Measurements from ENCODE around the gene RTN4RL2.
A peak's percentile ranks its signal among the peaks of the same experiment; 100 is the strongest.

Gene RTN4RL2

DNA sequence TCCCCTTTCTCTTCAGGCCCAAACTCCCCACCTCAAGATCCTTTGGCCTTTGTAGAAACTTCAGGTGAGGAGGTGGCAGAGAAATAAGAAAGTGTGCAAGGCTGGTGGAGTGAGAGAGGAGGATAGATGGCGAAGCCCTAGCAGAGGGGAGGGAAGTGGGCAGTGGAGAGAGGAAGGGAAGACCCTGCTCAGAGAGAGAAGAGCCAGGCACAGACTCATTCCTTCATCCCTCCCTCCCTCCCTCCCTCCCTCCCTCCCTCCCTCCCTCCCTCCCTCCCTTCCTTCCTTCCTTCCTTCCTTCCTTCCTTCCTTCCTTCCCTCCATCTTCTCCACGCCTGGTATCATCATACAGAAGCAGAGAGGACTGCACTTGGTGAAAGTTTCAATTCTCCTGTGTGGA, 21.0 kb downstream of the RTN4RL2 start:
- no peak for DNase-seq (ENCODE audit: low read depth, low spot score)

DNA sequence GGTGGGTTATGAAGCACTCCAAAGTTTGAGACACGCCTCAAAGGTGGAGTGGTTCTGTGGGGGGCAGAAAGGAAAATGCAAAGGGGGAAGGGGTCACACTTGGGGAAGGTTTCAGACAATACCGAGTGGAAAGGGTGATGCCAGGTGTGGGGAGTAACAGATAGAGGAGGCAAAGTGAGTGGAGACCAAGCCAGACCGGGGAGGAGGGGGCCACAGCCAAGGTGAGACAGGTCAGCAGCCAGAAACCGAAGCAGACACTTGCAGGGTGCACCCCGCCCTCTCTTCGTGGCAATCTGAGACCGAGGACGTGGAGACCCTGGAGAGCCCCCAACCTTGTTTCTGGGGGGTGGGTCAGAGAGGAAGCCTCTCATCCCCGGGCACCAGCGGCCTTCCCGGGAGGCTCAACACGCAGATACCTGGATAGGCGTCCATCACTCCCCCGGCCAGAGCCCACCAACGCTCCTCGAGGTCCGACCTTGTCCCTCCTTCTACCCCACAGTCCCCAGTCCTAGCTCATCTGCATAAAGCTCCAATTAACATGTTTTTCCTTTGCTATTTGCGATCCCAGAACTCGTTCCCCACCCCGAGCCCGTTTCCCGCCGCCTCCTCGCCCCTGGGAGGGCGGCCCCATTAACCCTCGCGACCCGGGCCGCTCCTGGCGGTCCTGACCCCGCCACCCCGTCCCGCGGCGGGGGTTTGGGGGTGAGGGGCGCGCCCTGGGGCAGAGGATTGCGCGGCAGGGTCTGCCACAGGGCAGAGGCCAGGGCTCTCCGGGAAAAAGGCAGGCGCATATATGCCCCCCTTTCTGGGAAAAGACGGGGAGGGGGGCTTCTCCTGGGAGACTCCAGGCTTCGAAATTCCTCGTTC, 21.8 kb downstream of the RTN4RL2 start:
- DNase-seq (ENCODE audit: low read depth, low spot score), result no peak

DNA sequence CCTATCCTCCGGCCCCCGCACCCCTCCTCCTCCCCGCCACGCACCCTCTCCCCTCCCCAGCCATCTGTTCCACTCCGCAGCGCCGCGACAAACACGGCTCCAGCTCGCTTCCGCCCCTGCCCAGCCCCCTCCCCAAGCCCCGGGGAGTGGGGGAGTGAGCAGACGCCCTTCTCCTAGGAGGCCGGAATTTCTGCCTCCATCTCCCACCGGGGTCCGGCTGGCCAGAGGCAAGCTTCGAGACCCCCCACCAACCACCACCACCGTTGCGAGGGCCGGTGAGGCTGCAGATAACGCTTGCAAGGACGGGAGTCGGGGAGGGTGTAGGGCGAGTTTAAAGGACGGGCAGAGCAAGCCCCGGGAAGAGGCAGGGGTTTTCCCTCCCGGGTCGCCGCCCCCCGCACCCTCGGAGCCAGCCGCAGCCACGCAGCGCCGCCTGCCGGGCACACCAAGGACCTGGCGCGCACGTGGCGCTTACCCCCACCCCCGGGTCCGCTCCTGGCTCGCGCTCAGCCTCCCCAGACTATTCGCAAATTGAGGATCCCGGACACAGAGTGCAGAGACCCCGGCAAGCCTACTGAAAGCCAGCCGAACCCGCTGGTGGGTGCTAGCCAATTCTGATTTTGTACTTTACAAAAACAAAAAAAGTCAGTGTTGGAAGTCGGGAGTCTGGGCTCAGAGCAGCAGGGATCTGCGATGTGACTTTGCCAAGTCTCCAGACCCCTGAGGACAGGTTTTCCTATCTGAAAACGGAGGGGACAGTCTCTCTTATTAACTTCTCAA, 22.6 kb downstream of the RTN4RL2 start:
- DNase-seq (ENCODE audit: low read depth, low spot score), result no peak

GRCh38 chr11:57483562-57483918, 23.2 kb downstream of the RTN4RL2 start:
- no peak for DNase-seq (ENCODE audit: low read depth, low spot score)

DNA sequence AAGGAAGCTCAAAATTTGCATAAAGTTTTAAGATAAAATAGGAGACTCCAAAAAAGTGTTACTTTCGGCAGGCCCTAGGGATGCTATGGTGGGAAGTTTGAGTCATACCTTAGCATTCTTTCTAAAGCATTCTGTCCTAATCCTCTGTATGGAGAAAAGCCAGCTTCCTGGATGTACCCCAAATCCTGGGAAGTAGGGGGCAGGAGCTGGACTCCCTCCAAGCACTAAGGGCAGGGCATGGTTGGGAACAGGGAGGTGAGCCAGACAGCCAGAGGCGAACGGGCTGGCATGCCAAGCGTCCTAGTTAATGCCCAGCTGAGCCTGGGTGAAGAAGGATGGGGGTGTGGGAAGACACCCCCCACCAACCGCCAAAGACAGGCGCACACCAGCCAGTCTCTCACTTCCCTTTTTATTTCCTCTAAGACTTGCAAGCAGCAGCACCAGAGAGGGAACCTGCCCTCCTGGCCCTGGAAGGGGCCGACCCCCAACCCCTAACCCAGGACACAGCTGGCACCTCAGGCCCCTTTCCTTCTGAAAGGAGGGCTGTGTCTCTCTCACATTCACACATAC, 23.9 kb downstream of the RTN4RL2 start:
- DNase-seq (ENCODE audit: low read depth, low spot score), result no peak

DNA sequence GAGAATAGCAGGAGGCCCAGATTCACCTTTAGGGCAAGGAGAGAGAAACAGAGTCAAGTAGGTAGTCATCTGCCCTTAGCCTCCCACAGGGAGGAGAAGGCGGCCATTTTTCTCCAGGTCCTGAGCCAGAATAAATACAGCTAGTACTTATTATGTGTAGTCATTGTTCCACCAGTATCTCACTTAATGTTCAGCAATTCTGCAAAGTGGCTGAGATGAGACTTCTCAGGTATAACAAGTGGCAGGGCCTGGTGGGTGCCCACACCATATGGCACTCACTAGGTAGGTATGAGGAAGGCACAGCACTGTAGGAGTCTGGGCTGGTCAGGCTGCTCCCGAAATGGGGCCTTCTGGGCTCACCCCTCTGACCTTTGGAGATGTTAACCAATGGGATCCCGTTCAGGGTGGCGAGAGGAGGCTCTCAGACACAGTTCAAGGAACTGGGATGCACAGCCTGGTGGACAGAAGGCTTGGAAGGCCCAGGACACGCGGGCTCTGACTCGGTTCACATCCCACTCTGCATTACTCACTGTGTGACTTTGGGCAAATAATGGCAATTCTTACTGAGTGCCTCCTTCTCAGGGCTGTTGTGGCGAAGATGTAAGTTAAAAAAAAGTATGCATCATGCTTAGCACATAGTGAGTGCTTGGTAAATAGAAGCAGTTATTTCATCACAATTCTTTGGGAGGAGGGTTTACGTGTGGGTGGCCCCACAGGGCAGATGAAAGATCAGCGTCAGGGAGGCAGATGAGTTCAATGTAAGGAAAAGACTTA, 25.1 kb downstream of the RTN4RL2 start:
- no peak for DNase-seq (ENCODE audit: low read depth, low spot score)

DNA sequence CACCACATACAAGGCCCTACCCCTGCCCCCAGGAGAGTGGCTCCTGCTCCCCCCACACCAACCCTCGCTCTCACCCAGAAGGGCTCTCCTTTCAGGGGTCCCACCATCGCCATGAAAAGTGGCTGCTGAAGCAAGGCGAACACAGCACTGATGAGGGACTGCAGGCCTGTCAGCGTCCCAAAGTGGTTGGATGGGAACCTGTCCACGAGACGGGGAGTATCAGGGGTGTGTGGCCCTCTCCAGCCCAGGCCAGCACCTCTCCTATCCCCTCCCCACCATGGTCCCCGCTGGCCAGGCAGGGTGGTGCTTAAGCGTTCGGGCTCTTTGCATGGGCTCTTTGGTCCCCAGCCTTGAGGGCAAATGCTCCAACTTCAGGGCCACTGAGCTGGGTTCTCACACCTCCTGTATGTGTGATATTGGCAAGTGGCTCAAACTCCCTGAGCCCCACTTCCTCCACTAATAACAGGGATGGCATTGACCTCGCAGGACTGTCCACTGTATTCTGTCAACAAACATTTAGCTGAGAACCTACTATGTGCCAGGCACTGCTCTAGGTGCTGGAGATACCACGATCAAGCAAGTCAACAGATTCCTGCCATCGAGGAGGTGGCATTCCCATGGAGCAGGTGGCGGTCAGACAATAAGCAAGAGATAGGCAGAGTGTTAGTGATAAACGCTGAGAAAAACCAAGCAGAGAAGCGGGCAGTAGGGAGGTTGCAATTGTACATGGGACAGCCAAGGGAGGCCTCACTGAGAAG, 26.9 kb downstream of the RTN4RL2 start:
- DNase-seq (ENCODE audit: low read depth, low spot score), result no peak

DNA sequence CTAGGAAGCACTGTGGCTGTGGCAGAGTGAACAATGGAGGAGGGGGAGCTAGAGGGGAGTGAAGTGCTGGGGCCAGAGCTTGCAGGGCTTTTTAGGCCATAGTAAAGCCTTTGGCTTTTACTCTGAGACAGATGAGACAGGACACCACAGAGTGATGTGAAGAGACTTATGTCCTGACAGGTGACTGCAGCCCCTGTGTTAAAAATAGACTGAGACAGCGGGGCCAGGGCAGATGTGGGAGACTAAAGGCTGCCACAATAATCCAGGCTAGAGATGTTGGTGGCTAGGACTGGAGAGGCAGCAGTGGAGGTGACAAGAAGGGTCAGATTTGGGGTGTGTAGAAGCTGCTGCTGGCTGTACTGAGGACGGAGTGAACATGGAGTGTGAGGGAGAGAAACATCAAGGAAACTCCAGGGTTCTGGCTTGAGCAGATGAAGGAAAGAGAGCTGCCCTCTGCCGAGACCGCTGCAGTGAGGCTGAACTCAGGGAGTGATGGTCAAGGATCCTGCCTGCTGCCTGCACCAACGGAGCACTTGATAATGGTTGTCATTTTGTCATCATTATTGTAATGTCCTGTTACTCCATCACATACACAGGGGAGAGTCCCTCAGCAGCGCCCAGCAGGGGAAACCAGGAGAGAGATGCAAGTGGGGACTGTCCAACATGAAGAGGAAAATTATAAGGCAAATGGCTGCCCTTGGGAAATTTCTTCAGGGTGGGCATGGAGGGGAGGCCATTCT, 27.8 kb downstream of the RTN4RL2 start:
- no peak for DNase-seq (ENCODE audit: low read depth, low spot score)

DNA sequence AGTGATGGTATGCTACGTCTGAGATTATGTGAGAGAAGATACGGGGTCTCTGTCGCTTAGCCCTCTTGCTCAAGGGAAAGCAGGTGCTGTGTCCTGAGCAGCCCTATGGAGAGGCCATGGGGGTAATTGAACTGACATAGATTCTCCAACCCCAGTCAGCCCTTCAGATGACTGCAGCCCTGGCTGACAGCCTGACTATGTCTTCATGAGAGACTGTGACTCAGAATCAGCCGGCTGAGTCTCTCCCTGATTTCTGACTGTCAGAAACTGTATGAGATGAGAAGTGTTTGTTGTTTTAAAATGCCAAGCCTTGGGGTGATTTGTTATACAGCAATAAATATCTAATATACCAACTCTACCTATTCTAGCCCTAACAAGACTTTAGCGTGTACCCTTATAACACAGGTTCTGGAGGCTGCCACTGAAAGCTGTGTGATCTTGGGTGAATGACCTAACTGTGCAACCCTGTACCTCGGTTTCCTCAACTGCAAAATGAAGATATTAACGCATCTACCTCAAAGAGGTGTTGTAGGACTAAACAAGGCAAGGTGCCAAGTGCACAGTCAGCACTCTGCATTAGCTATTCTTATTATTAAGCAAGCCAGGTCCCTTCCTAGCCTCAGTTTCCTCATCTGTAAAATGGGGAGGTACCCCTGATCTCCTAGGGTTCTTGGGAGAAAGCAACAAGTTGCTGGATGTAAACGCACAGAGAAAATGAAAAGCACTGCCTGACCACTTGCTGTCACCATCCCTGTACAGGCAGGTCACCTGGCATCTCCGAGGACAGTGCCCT, 30.3 kb downstream of the RTN4RL2 start:
- DNase-seq (ENCODE audit: low read depth, low spot score), result no peak

DNA sequence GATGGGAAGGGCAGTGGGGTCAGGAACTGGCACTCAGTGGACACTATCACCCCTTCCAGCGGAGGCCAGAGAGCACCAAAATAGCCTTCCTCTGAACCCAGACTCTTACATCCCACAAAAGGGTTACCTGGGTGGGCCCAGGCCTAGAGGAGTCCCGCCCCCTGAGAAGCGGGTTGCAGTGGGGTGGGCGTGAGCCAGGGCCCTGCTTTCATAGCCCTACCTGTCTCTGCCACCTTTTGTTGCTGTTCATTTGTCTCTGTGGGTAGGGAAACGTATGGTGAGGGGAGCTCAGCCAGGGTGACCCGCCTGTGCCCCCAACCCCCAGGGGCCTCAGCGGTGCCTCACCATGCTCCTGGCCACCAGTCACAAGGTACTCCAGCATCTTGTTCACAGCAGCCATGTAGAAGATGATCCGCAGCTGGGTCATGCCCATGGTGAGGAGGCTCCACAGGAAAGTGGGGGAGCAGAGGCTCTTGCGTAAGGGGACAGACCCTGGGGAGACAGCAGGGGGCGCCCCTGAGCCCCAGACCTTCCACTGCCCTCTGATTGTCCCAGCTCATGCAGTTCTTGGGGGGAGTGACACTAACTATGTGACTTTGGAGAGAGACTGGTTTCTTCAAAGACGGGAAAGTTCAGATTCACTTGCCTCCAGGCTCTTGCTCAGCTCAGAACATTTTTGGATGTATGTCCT, 31.2 kb downstream of the RTN4RL2 start:
- no peak for DNase-seq (ENCODE audit: low read depth, low spot score)

DNA sequence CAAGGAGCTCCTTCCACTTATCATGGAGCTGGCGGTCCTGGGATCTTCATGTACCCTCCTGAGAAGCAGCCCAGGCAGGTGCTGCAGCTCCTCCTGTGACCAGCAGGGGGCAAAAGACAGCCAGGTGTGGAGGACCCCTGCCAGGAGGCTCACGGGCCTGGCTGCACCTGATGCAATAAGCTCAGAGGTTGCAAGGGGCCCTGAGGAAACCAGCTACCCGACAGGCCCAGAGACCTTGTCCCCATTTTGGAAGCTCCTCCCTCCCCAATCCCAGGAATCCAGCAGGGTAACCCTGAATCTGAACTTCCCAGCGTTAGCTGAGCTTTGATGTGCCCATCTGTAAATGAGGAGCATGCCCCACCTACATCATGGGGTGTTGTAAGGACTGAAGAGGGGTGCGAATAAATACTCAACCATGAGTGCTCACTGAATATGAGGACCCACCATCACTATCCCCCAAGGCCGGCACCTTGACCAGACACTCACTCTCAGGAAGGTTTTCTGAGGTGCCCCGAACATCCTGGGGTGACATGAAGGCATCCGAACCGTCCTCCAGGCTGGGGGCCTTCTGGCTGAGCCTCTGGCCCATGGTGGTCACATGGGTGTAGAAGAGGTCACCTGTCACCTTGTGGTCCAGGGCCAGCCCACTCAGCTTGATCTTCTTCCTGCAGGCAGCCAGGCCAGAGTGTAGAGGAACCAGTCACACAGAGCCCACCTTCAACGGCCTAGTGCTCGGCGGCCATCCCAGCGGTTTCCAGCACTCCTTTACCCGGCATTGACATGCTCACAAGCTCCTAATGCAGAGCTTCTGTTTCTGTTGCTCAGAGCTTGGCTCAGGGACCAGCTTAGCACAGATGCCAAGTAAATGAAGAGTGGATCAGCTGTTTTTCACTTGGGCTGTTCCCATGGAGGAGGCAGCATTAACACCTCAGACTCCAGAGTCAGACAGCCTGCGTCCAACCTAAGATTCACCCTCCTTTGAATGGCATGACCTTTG, 33.5 kb downstream of the RTN4RL2 start:
- DNase-seq (ENCODE audit: low read depth, low spot score), result no peak

DNA sequence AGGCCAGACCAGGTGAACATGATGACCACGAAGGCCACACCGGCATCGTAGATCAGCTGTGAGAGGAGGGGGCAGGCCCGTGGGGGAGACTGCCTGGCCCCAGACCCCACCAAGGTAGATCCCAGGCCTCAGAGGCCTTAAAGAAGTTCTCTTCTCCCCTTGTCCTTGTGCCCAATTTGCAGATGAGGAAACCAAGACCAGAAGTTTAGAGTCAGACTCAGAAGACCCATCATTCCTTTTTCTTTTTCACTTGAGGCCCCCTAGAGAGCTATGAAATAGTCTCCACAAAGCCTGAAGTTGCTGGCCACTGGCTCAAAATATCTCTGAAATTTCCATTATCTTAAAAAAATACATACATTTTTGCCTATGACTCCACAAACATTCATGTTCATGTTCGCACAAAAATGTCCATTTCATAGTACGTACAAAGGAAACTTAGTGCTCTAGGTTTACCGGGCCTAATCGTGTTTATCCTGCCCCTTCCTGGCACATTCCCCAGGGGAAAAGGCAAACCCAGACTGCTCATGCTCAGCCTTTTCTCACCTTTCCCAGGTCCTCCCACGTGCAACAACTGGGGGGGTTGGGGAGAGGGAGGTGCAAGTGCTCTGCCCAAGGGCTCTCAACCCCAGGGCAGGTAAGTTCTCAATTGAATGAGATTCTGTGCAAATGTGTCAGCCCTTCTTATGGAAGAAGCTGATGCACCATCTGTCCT, 35.9 kb downstream of the RTN4RL2 start:
- no peak for DNase-seq (ENCODE audit: low read depth, low spot score)

DNA sequence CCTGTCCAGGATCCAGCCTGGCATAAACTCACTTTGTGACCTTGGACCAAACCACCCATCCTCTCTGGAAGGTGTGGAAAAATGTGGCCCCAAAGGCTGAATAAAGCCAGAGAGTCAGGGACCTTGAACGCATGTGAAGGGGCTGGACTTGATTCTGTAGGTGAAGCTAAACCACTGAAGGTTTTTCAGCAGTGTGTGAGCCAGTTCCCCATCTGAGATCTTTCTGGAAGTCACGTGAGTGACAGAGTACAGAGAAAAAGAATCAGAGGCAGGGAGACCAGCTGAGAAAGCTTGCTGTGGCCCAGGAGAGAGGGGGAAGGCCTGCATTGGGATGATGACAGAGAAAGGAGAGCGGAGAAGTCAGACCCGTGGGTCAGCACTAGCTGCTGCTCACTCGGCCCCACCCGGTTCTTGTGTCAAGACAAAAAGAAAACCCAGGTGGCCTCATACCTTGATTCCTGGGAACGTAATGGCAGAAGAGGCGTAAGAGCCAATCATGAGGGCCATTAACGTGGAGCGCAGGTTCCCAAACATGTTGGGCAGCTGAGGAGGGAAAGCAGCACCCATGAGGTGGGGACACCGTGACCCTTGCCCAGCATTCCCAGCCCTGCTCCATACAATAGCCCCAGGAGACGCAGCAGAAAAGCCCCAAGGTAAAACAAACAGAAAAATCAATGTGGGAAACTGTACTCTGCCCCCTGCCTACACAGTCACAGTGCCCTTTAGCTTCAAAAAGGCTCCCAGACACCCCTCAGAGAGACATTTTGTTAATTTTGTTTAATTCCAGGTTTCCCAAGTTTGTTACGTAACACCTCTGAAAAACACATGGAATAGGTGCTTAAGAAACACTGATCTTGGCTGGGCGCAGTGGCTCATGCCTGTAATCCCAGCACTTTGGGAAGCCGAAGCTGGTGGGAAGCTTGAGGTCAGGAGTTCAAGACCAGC, 37.2 kb downstream of the RTN4RL2 start:
- DNase-seq (ENCODE audit: low read depth, low spot score), result no peak

- no peak for DNase-seq (ENCODE audit: low read depth, low spot score)
Observed at GRCh38 chr11:57498540-57498939, 38.2 kb downstream of the RTN4RL2 start.

GRCh38 chr11:57499413-57499982, 39.2 kb downstream of the RTN4RL2 start:
- DNase-seq (ENCODE audit: low read depth, low spot score), result peak; percentile 85
